GM21825 (cell line): Measurements from ENCODE around the gene ZDHHC18.
"Not testable (repeated sequence)": the region's sequence is repeated elsewhere in the genome, so short reads cannot be mapped to it uniquely, and the experiment has no call there.

Experiments used
- ATAC-seq: cut with Tn5 transposase; IDR thresholded peaks from one replicate; pipeline ENCODE4 v1.9.1; 2021; ENCODE audit warnings: mild to moderate bottlenecking, moderate library complexity; ENCODE audit not compliant: unreplicated experiment

The ZDHHC18 gene

GRCh38 chr1:26831546-26832248 lies 5.2 kb downstream of the ZDHHC18 start:
- no peak for ATAC-seq

- ATAC-seq: no peak
Observed at GRCh38 chr1:26832249-26832960, 5.9 kb downstream of the ZDHHC18 start.

- ATAC-seq: peak; percentile 83
Observed at GRCh38 chr1:26833432-26834405, 7.2 kb downstream of the ZDHHC18 start.

GRCh38 chr1:26837665-26838064 lies 11.2 kb downstream of the ZDHHC18 start:
- not testable (repeated sequence) for ATAC-seq

- ATAC-seq: peak; percentile 93
Observed at GRCh38 chr1:26838474-26839338, 12.2 kb downstream of the ZDHHC18 start.

GRCh38 chr1:26839339-26839722 lies 12.8 kb downstream of the ZDHHC18 start:
- no peak for ATAC-seq

- no peak for ATAC-seq
Observed at GRCh38 chr1:26839779-26840178, 13.3 kb downstream of the ZDHHC18 start.

- no peak for ATAC-seq
Observed at GRCh38 chr1:26844424-26845196, 18.1 kb downstream of the ZDHHC18 start.

GRCh38 chr1:26847826-26848225 lies 21.3 kb downstream of the ZDHHC18 start:
- not testable (repeated sequence) for ATAC-seq

GRCh38 chr1:26848499-26848898 lies 22.0 kb downstream of the ZDHHC18 start:
- no peak for ATAC-seq

- no peak for ATAC-seq
Observed at GRCh38 chr1:26848941-26849774, 22.7 kb downstream of the ZDHHC18 start.

- no peak for ATAC-seq
Observed at GRCh38 chr1:26851106-26851684, 24.7 kb downstream of the ZDHHC18 start.

GRCh38 chr1:26852701-26853100 lies 26.2 kb downstream of the ZDHHC18 start:
- ATAC-seq: no peak

- ATAC-seq: no peak
Observed at GRCh38 chr1:26853156-26853555, 26.7 kb downstream of the ZDHHC18 start.

- ATAC-seq: no peak
Observed at GRCh38 chr1:26853600-26853999, 27.1 kb downstream of the ZDHHC18 start.

GRCh38 chr1:26854906-26855305 lies 28.4 kb downstream of the ZDHHC18 start:
- ATAC-seq: no peak

GRCh38 chr1:26855636-26856035 lies 29.1 kb downstream of the ZDHHC18 start:
- ATAC-seq: no peak

- no peak for ATAC-seq
Observed at GRCh38 chr1:26856181-26856580, 29.7 kb downstream of the ZDHHC18 start.
